ENCODE results near the gene SERPINC1. TPM values are rescaled to one million over a fixed set of nuclear protein-coding genes. Genes with fewer than 3 reads are reported as not detected.

The SERPINC1 gene
- total RNA-seq, 1 donor from 2014 or later = not detected

GRCh38 chr1:173857363-173857917 is 59.7 kb downstream of the SERPINC1 start:
- Mint-ChIP-seq H3K27ac (no peak overlapping the region), H3K4me1 (ENCODE audit: low read depth) (no peaks in the 10 kb centered on the region), H3K36me3 (ENCODE audit: low read depth) (peaks cover 61% of the 10 kb centered on the region), H3K4me3 (ENCODE audit: low read depth) (no peak overlapping the region), H3K27me3 (ENCODE audit: low read depth) (no peaks in the 10 kb centered on the region), H3K9me3 (no peaks in the 10 kb centered on the region)
- intact Hi-C loops (cut with micrococcal nuclease) = no loop called here
- no peak for DNase-seq (ENCODE audit: low spot score)

DNA sequence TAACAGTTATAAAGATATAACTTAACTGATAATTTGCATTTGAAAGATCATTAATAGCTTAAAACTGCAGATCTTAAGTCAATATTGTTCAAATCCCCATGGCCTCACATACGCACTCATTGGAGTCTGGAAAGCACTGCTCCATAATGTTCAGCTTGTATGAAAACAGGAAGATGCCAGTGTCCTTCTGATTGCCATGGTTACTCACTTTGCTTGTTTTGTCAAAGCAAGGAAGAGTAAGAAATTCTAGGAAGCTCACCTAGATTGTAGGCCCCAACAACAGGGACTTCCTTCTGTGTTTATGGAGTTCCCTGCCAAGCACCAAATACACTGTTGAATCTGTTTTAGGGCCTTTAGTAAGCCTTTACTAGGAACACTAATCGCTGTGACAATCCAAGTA is 60.2 kb downstream of the SERPINC1 start:
- no peak overlapping the region for H3K4me3 Mint-ChIP-seq (ENCODE audit: low read depth)
- H3K9me3 Mint-ChIP-seq = no peaks in the 10 kb centered on the region
- H3K27ac Mint-ChIP-seq = no peak overlapping the region
- no peaks in the 10 kb centered on the region for H3K27me3 Mint-ChIP-seq (ENCODE audit: low read depth)
- intact Hi-C loops (cut with micrococcal nuclease) = no loop called here
- H3K36me3 Mint-ChIP-seq (ENCODE audit: low read depth) = peaks cover 62% of the 10 kb centered on the region
- DNase-seq (ENCODE audit: low spot score) = no peak
- H3K4me1 Mint-ChIP-seq (ENCODE audit: low read depth) = no peaks in the 10 kb centered on the region

- no peak overlapping the region for H3K4me3 Mint-ChIP-seq (ENCODE audit: low read depth)
- no peaks in the 10 kb centered on the region for H3K27me3 Mint-ChIP-seq (ENCODE audit: low read depth)
- peaks cover 63% of the 10 kb centered on the region for H3K36me3 Mint-ChIP-seq (ENCODE audit: low read depth)
- H3K27ac Mint-ChIP-seq = no peak overlapping the region
- intact Hi-C loops (cut with micrococcal nuclease) = no loop called here
- H3K4me1 Mint-ChIP-seq (ENCODE audit: low read depth) = no peaks in the 10 kb centered on the region
- DNase-seq (ENCODE audit: low spot score) = no peak
- no peaks in the 10 kb centered on the region for H3K9me3 Mint-ChIP-seq
These were observed 61.1 kb downstream of the SERPINC1 start for GRCh38 chr1:173856014-173856413.

Other genes with a start within 250 kb of the SERPINC1 start
- not detected in 2 replicates for gene ANKRD45, start 247.5 kb downstream of the SERPINC1 start, total RNA-seq
- 15.4 and 17.6 TPM in 2 replicates for gene KLHL20, start 202.3 kb downstream of the SERPINC1 start, total RNA-seq
- 49.7 and 49.9 TPM in 2 replicates for gene DARS2, start 92.7 kb downstream of the SERPINC1 start, total RNA-seq
- gene CENPL, start 92.4 kb downstream of the SERPINC1 start, total RNA-seq = 26.1 and 26.2 TPM in 2 replicates
- 650 and 661 TPM in 2 replicates for gene GAS5, start 49.3 kb downstream of the SERPINC1 start, total RNA-seq
- gene ZBTB37, start 48.9 kb downstream of the SERPINC1 start, total RNA-seq = 8.7 and 8.8 TPM in 2 replicates
- 30.4 and 33.5 TPM in 2 replicates for gene RC3H1, start 105.0 kb upstream of the SERPINC1 start, total RNA-seq
- 28.8 and 31.5 TPM in 2 replicates for gene RABGAP1L, start 242.2 kb upstream of the SERPINC1 start, total RNA-seq

Measured in activated T-helper 2 cell treated with anti-CD3 and anti-CD28 coated beads, Interferon-gamma antibody, Interleukin-2, Interleukin-4, amounts not matched to agents 10 μg/mL and 5 μg/mL and 100 μg/mL, durations not matched to agents 14 hours and 24 hours and 36 hours (primary cell).